SKM-1 treated with dmso at 0.1 percent for 144 hours (cell line): ENCODE data around the gene HOXC9.

ENCODE experiments used
- DNase-seq: peaks from one replicate; lab custom pipeline; 2025; ENCODE audit not compliant: unreplicated experiment; lab: John Stamatoyannopoulos, UW

HOXC9 gene

DNA sequence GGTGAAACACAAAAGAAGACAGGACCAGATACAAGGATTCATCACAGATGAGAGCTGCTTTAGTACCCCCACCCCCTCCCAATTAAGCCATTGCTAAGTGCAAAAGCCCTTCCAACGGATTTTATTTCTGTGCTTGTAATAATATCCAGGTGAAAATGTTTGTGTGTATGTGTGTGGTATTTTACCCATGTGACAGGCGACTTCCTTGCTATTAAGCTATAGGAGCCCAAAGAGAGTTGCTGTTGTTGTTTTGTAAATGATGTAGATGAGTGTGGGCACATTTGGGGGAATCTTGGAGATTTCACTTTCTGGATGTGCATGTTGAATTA is 50.5 kb downstream of the HOXC9 start:
- DNase-seq = no peak

DNA sequence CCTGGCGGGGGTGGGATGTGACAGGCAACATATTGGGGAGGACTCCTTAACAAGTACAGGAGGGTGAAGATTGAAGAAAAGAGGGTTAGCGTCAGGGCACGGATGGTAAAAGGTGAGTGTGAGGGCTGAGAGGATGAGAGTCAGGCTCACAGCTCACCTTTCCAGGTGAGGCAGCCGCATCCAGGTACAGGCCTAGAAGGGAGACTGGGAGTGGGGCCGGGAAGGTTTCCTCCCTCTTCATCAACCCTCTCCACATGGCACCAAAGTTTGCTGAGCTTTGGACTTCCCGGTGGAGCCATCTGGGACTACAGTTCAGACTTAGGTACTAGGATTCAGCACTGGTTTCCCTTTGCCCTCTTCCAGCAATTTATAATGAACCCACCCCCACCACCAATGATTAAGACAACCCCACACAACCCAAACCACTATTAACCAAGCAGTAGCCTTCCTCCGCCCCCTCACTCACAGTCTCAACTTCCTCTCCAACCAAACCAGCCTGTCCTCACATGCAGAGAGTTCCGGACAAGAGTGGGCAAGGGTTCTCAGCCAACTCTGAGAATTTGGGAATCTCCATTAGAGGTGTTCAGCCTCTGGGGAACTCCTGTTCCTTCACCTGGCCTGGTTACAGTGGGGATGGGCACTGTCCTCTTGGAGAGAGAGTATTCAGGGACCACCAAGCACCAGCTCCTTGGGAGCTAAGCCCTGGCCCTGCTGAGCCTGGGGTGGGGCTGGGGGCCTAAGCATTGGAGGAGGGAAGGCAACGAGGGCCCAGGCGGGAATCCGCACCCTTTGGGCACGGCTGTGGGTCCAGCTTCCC is 51.3 kb downstream of the HOXC9 start:
- no peak for DNase-seq

DNA sequence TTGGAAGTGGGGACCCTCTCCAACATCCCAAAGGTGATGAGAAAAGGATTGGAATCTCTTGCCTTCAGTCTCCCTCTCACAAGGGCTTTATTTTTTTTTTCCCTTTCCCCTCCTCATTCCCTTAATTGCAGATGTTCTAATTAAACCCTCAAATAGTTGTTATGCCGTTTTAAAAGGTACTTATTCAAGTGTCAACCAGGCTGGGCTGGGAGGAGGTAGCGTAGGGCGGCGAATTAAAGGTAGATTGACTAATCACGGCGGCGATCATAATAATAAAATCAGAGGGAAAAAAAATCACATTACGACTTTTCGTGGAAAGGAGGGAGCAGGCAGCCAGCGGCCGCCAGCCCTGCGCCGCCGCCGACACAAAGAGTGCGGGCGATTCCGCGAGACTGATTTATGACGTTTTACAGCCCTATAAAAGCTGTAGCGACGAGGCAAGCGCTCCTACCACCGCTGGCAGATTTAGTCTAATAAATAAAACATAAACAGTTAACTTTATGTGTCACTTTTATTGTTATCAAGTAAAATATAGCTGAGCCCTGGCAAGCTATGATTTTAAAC is 52.0 kb downstream of the HOXC9 start:
- no peak for DNase-seq

DNA sequence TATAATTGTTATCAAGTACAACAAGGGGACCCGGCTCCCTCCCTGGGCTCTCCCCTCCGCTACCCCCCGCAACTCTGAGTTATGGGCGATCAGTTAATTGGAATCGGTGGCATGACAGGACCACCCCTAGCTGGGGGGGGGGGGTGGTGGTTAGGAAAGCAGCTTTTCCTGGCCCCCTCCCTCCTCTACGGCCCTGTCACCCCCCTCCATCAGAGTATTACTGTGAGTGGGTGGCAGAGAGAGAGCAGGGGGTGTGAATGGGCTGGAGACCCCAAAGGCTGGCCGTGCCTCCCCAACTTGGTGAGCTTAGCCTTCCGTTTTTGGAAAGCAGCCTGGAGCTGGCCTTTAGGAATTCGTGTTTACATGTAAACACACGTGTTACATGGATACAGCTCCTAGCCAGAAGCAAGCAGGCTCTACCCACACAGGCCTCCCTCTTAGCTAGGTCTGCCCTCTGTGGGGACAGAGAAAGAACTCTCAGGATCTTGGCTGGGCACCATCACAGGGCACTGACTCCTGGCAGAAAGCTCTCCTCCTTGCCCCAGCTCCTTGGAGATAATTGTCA is 52.6 kb downstream of the HOXC9 start:
- DNase-seq = no peak
